Sigmoid colon (tissue), 7 donors: ENCODE data around the gene MRPL24. TPM values are rescaled to one million over a fixed set of nuclear protein-coding genes. Genes with fewer than 3 reads are reported as not detected.

ENCODE experiments used
- DNase-seq: peaks from one replicate; pipeline ENCODE4 v3.0.0-alpha.2; 2019
- H3K27ac ChIP-seq, 4 donors: fragments of 200-600 bp; sonication (generic); one replicate each; pipeline ENCODE4 v1.5.1; 2016 to 2019; ENCODE audit warnings: mild to moderate bottlenecking in 1 of 4
- H3K27me3 ChIP-seq, 3 donors: fragments of 200-600 bp; sonication (generic); one replicate each; pipeline ENCODE4 v1.5.1; 2019; ENCODE audit warnings: mild to moderate bottlenecking in 1 of 3
- H3K36me3 ChIP-seq, 4 donors: fragments of 200-600 bp; sonication (generic); one replicate each; pipeline ENCODE4 v1.5.1; 2016 to 2019
- H3K4me1 ChIP-seq, 4 donors: fragments of 200-600 bp; sonication (generic); one replicate each; pipeline ENCODE4 v1.5.1; 2017 to 2019
- H3K4me3 ChIP-seq, 4 donors: fragments of 200-600 bp; sonication (generic); one replicate each; pipeline ENCODE4 v1.5.1; 2017 to 2019; ENCODE audit warnings: mild to moderate bottlenecking in 2 of 4, moderate library complexity in 1 of 4
- H3K9me3 ChIP-seq, 4 donors: fragments of 200-600 bp in 3 of 4; sonication (generic) in 3 of 4; one replicate each; pipeline versions ENCODE4 v1.5.1 to v1.6.1; 2013 to 2019
- CTCF ChIP-seq, 4 experiments: fragments of 450-650 bp in 3 of 4; fragments of 200-600 bp in 1 of 4; IDR thresholded peaks; one replicate each; pipeline ENCODE4 v1.5.1; 2016 to 2019; ENCODE audit warnings: antibody characterized with exemption in 4 of 4, mild to moderate bottlenecking in 3 of 4, moderate library complexity in 2 of 4
- EP300 ChIP-seq, 4 donors: sonication (generic); formaldehyde crosslinking; IDR thresholded peaks; one replicate each; pipeline ENCODE4 v1.6.1; 2017; ENCODE audit warnings: antibody characterized with exemption in 4 of 4
- POLR2A ChIP-seq, 2 donors: fragments of 450-650 bp; IDR thresholded peaks; one replicate each; pipeline ENCODE4 v1.6.1; 2016; ENCODE audit warnings: antibody characterized with exemption in 2 of 2, mild to moderate bottlenecking in 2 of 2, moderate library complexity in 2 of 2
- POLR2AphosphoS5 ChIP-seq, 4 donors: sonication (generic); formaldehyde crosslinking; IDR thresholded peaks; one replicate each; pipeline ENCODE4 v1.6.1; 2017; ENCODE audit warnings: antibody characterized with exemption in 4 of 4
- WGBS, 2 donors: extraction: QIAGEN DNeasy Blood & Tissue Kit; methylation state at CpG; one replicate each; pipeline ENCODE4 v1.1.7; 2013; 5-methylcytosine and 5-hydroxymethylcytosine counted together
- intact Hi-C: fragments of 100-400 bp; cut with DNase I; formaldehyde crosslinking; loops from one replicate; pipeline ENCODE4 v1.15.1; 2023
- polyA plus RNA-seq, 3 donors: library from polyadenylated mRNA; stranded (reverse); fragments of 200-250 nt; gene quantifications; one replicate each; pipeline ENCODE4 v1.2.3, GENCODE V29; 2013
- total RNA-seq, 4 donors: library from RNA; depleted of rRNA; stranded (reverse); fragments of >200 nt; gene quantifications; one replicate each; pipeline ENCODE4 v1.1.0, GENCODE V29; 2016
- donor health status: healthy with polysubstance abuse.
- donor health status: Bipolar disorder and iron deficiency.
- donor health status: healthy.

MRPL24 gene
- total and polyA plus RNA-seq, 7 donors = 53.0 to 81.1 (median 68.5) TPM

- no peak overlapping the region for H3K4me3 ChIP-seq
- no peaks in the 10 kb centered on the region for H3K36me3 ChIP-seq
- no peak for DNase-seq
- no peaks in the 10 kb centered on the region for H3K9me3 ChIP-seq
- peak overlapping the region; percentile 81 to 87 (median 84) for H3K27ac ChIP-seq
- H3K27me3 ChIP-seq = no peaks in the 10 kb centered on the region
- TF ChIP-seq EP300 (IDR thresholded peaks at IDR 0.05) (no peak), POLR2AphosphoS5 (IDR thresholded peaks at IDR 0.05) (no peak), CTCF (IDR thresholded peaks at IDR 0.05) (no peak), POLR2A (IDR thresholded peaks at IDR 0.05) (no peak)
- peaks cover 0 to 82% (median 78%) of the 10 kb centered on the region in 4 donors for H3K4me1 ChIP-seq
- intact Hi-C loops = loop anchor here (2.0 to 10.0 kb wide), 2 partner anchors 19 to 187 kb away; partner anchors contain the start of gene PEAR1
- WGBS, 2 donors = 66 to 79% methylated on average over 8 of the region's 8 CpGs
Observed at GRCh38 chr1:156707417-156708217, 33.3 kb downstream of the MRPL24 start.

GRCh38 chr1:156706657-156707416, 34.1 kb downstream of the MRPL24 start:
- no peaks in the 10 kb centered on the region for H3K9me3 ChIP-seq
- TF ChIP-seq POLR2A (IDR thresholded peaks at IDR 0.05) (no peak), EP300 (IDR thresholded peaks at IDR 0.05) (no peak), CTCF (IDR thresholded peaks at IDR 0.05) (no peak), POLR2AphosphoS5 (IDR thresholded peaks at IDR 0.05) (peak in 1 of 4 donors; percentile 61)
- no peaks in the 10 kb centered on the region for H3K36me3 ChIP-seq
- peak overlapping the region; percentile 81 to 87 (median 84) for H3K27ac ChIP-seq
- H3K27me3 ChIP-seq = no peaks in the 10 kb centered on the region
- WGBS, 2 donors = 7% methylated on average over 29 of the region's 29 CpGs
- intact Hi-C loops = loop anchor here (2.0 to 10.0 kb wide), 2 partner anchors 20 to 188 kb away; partner anchors contain the start of gene PEAR1
- peak; percentile 91 for DNase-seq
- H3K4me1 ChIP-seq = peaks cover 0 to 74% (median 72%) of the 10 kb centered on the region in 4 donors
- peak overlapping the region; percentile 34 to 55 (median 44) for H3K4me3 ChIP-seq

GRCh38 chr1:156705918-156706656, 34.8 kb downstream of the MRPL24 start:
- Histone ChIP-seq H3K4me3 (peak overlapping the region; percentile 34 to 55 (median 44)), H3K4me1 (peaks cover 0 to 66% (median 65%) of the 10 kb centered on the region in 4 donors), H3K27me3 (peaks cover 0 to 6% (median 0%) of the 10 kb centered on the region in 3 donors), H3K36me3 (no peaks in the 10 kb centered on the region), H3K9me3 (no peaks in the 10 kb centered on the region), H3K27ac (peak overlapping the region; percentile 81 to 87 (median 84))
- TF ChIP-seq EP300 (IDR thresholded peaks at IDR 0.05) = no peak
- peak; percentile 66 to 86 (median 74) for TF ChIP-seq CTCF (IDR thresholded peaks at IDR 0.05)
- peak in 2 of 4 donors; percentile 26 to 27 for TF ChIP-seq POLR2AphosphoS5 (IDR thresholded peaks at IDR 0.05)
- peak; percentile 88 for DNase-seq
- WGBS, 2 donors = 0 to 2% methylated on average over 45 of the region's 45 CpGs
- intact Hi-C loops = loop anchor here (2.0 to 10.0 kb wide), 3 partner anchors 17 to 189 kb away; partner anchors contain the start of gene PEAR1

GRCh38 chr1:156705321-156705917, 35.5 kb downstream of the MRPL24 start, which contains the start of gene CRABP2:
Gene CRABP2, minus strand, starts transcription at chr1:156705583. Its CDS starts 137 bp downstream, at chr1:156705446.
- TF ChIP-seq POLR2AphosphoS5 (IDR thresholded peaks at IDR 0.05) = no peak
- TF ChIP-seq CTCF (IDR thresholded peaks at IDR 0.05) = no peak
- TF ChIP-seq EP300 (IDR thresholded peaks at IDR 0.05) = no peak
- no peak for TF ChIP-seq POLR2A (IDR thresholded peaks at IDR 0.05)
- 1 to 2% methylated on average over 42 of the region's 42 CpGs for WGBS, 2 donors
- Histone ChIP-seq H3K36me3 (no peaks in the 10 kb centered on the region), H3K27me3 (peaks cover 0 to 9% (median 0%) of the 10 kb centered on the region in 3 donors), H3K4me3 (peak within 1 kb of the TSS; percentile 34 to 55 (median 44)), H3K27ac (peak within 1 kb of the TSS; percentile 81 to 87 (median 84)), H3K9me3 (no peaks in the 10 kb centered on the region), H3K4me1 (peaks cover 0 to 60% (median 59%) of the 10 kb centered on the region in 4 donors)
- intact Hi-C loops = loop anchor here (2.0 to 10.0 kb wide), 2 partner anchors 17 to 189 kb away; partner anchors contain the start of gene PEAR1
- DNase-seq = peak; percentile 80
